HL-60 (cell line): ENCODE data around the gene ZNF74.
"Not testable (repeated sequence)": the region's sequence is repeated elsewhere in the genome, so short reads cannot be mapped to it uniquely, and the experiment has no call there.

Experiments used
- DNase-seq, 2 experiments: peaks; one replicate each; pipeline ENCODE4 v3.0.0-alpha.2; 2010 to 2020; ENCODE audit warnings: low read depth in 1 of 2, low spot score in 1 of 2
- H3K27ac ChIP-seq: fragments of 250-450 bp; sonication (Bioruptor Pico); replicated peaks from 2 replicates; pipeline ENCODE4 v1.5.1; 2020; ENCODE audit warnings: mild to moderate bottlenecking, moderate library complexity
- H3K27me3 ChIP-seq: fragments of 250-450 bp; sonication (Bioruptor Pico); 2 replicates; pipeline ENCODE4 v1.5.1; 2021; ENCODE audit warnings: mild to moderate bottlenecking, moderate library complexity; ENCODE audit not compliant: insufficient read depth, poor library complexity, severe bottlenecking
- H3K4me3 ChIP-seq: replicated peaks from 2 replicates; pipeline ENCODE4 v1.5.1; 2011; ENCODE audit warnings: mild to moderate bottlenecking, control low read depth, low read length; ENCODE audit not compliant: insufficient read depth
- CTCF ChIP-seq: IDR thresholded peaks from one replicate; pipeline ENCODE4 v1.5.1; 2011; ENCODE audit warnings: low read length, control low read depth, inconsistent platforms; ENCODE audit not compliant: insufficient read depth
- GABPA ChIP-seq: IDR thresholded peaks from 2 replicates; pipeline ENCODE4 v1.6.1; 2012; ENCODE audit warnings: low read depth
- POLR2AphosphoS5 ChIP-seq: IDR thresholded peaks from 2 replicates; pipeline ENCODE4 v1.6.1; 2012; ENCODE audit warnings: low read depth
- REST ChIP-seq: IDR thresholded peaks from 2 replicates; pipeline ENCODE4 v1.6.1; 2012; ENCODE audit warnings: low read depth; ENCODE audit not compliant: insufficient replicate concordance
- SPI1 ChIP-seq: IDR thresholded peaks from 2 replicates; pipeline ENCODE4 v1.6.1; 2012; ENCODE audit warnings: low read depth, mild to moderate bottlenecking, borderline replicate concordance

The ZNF74 gene

GRCh38 chr22:20450551-20450906 lies 56.6 kb downstream of the ZNF74 start:
- no peak for DNase-seq
- no peak overlapping the region for H3K27ac ChIP-seq
- no peaks in the 10 kb centered on the region for H3K27me3 ChIP-seq
- H3K4me3 ChIP-seq, result no peak overlapping the region
- no peak for TF ChIP-seq GABPA
- TF ChIP-seq POLR2AphosphoS5, result no peak
- no peak for TF ChIP-seq CTCF

DNA sequence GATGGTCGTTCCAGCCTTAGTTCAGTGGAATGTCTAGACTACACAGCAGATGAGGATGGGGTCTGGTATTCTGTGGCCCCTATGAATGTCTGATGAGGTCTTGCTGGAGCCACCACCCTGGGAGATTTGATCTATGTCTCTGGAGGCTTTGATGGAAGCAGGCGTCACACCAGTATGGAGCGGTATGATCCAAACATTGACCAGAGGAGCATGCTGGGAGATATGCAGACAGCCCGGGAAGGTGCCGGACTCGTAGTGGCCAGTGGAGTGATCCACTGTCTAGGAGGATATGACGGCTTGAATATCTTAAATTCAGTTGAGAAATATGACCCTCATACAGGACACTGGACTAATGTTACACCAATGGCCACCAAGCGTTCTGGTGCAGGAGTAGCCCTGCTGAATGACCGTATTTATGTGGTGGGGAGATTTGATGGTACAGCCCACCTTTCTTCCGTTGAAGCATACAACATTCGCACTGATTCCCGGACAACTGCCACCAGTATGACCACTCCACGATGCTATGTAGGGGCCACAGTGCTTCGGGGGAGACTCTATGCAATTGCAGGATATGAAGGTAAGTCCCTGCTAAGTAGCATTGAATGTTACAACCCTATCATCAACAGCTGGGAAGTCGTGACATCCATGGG lies 57.3 kb downstream of the ZNF74 start:
- H3K27ac ChIP-seq, DNase-seq, H3K27me3 ChIP-seq, H3K4me3 ChIP-seq: not testable (repeated sequence)

DNA sequence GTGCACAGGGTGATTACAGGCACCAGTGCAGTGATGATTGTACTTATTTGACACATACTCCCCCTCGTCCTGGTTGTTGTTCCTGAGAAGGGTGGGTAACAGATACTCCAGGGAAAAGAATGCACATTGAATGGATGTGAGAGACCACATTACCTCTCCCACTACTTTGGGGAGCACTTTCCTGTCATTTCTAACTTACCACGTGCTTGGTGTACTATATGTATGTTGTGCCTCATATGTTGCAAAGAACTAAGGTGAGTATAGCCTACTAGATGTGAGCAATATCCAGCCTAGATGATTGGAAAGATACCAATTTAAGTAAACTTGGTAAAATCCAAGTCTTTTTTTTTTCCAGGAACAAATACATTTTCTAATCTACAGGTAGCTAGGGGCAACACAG lies 58.0 kb downstream of the ZNF74 start:
- no peak overlapping the region for H3K4me3 ChIP-seq
- TF ChIP-seq CTCF (no peak), SPI1 (no peak), GABPA (no peak), REST (no peak)
- no peak for DNase-seq
- H3K27ac ChIP-seq, result no peak overlapping the region
- H3K27me3 ChIP-seq, result no peaks in the 10 kb centered on the region

DNA sequence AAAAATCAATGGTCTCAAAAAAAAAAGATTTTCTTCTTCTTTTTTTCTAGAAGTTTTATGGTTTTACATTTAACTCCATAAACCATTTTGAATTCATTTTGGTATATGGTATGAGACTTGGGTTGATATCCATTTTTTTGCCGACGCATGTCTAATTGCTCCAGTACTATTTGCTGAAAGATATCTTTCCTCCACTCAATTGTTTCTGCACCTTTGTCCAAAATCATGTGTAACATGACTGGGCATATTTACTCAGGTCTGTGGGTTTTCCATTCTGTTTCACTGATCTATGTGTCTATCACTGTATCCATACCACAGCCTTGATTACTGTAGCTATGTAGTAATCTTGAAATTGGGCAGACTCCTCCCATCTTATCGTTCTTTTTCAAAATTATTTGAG lies 59.3 kb downstream of the ZNF74 start:
- Histone ChIP-seq H3K27me3 (no peaks in the 10 kb centered on the region), H3K4me3 (no peak overlapping the region), H3K27ac (no peak overlapping the region)
- DNase-seq, result no peak
- TF ChIP-seq REST (no peak), POLR2AphosphoS5 (no peak), GABPA (no peak), CTCF (no peak), SPI1 (no peak)
